Measurements from ENCODE around the gene CDKN2B-AS1. TPM values are rescaled to one million over a fixed set of nuclear protein-coding genes. Genes with fewer than 3 reads are reported as not detected.

CDKN2B-AS1 gene
- total and polyA plus RNA-seq, 2 of the 13 experiments (the other 11 are each of a cell fraction or from before 2014, with no cell fraction given) = 0.64 to 2.3 TPM

- peak; percentile 27; the same call in 1 of the 2 replicates for TF ChIP-seq ZNF580 (CRISPR knock-in tag; IDR thresholded peaks at IDR 0.05; ENCODE audit: borderline replicate concordance, low read depth)
- no peak for TF ChIP-seq ZNF530 (CRISPR knock-in tag; IDR thresholded peaks at IDR 0.05; ENCODE audit: low read depth)
- TF ChIP-seq NFYB (CRISPR knock-in tag; IDR thresholded peaks at IDR 0.05) = no peak
- no peak for TF ChIP-seq CSRNP2 (CRISPR knock-in tag; conservative IDR thresholded peaks at IDR 0.05; ENCODE audit: low read depth)
- TF ChIP-seq ZNF768 (CRISPR knock-in tag; IDR thresholded peaks at IDR 0.05) = no peak
- TF ChIP-seq MLX (CRISPR knock-in tag; IDR thresholded peaks at IDR 0.05) = peak; percentile 83
- TF ChIP-seq ATRX (CRISPR knock-in tag; IDR thresholded peaks at IDR 0.05; ENCODE audit: borderline replicate concordance) = no peak
- TF ChIP-seq ZNF329 (CRISPR knock-in tag; IDR thresholded peaks at IDR 0.05; ENCODE audit: low read depth) = no peak
- 0 out of 2 replicates have a peak, but pooled peaks have one; percentile 19 for TF ChIP-seq MNT (IDR thresholded peaks at IDR 0.05)
- no peak for TF ChIP-seq ZMYM3 (CRISPR knock-in tag; IDR thresholded peaks at IDR 0.05)
- peak; percentile 42; the same call in 1 of the 2 replicates for TF ChIP-seq GATAD1 (CRISPR knock-in tag; IDR thresholded peaks at IDR 0.05)
- peak; percentile 6; the same call in 1 of the 2 replicates for TF ChIP-seq HNF1A (IDR thresholded peaks at IDR 0.05; ENCODE audit: low read depth)
- no peak for TF ChIP-seq HNF1A (CRISPR knock-in tag; IDR thresholded peaks at IDR 0.05; ENCODE audit: borderline replicate concordance)
- TF ChIP-seq ASH2L (IDR thresholded peaks at IDR 0.05; ENCODE audit: insufficient read length, low read depth, low read length) = no peak
- no peak for TF ChIP-seq HINFP (CRISPR knock-in tag; IDR thresholded peaks at IDR 0.05; ENCODE audit: low read depth)
- TF ChIP-seq ZNF275 (CRISPR knock-in tag; IDR thresholded peaks at IDR 0.05; ENCODE audit: borderline replicate concordance) = no peak
Observed at GRCh38 chr9:22158927-22159346, 164.3 kb downstream of the CDKN2B-AS1 start (continued).

Measured in HepG2 (cell line).